ENCODE data around the gene PDCD1.

PDCD1 gene

DNA sequence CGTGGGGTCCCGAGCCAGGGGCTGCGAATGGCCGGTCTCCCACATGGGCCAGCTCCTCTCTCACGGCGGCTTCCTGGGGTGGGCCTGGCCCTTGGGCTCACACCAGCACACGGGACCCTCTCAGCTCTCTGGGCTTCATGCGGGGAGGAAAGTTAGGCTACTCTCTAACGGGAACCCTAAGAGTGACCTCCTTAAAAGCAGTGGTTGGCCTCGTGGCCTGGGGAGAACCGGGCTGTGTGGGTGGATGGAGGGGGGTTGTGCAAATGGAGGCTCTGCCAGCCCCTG lies 36.7 kb upstream of the PDCD1 start:
- no peak for DNase-seq

DNA sequence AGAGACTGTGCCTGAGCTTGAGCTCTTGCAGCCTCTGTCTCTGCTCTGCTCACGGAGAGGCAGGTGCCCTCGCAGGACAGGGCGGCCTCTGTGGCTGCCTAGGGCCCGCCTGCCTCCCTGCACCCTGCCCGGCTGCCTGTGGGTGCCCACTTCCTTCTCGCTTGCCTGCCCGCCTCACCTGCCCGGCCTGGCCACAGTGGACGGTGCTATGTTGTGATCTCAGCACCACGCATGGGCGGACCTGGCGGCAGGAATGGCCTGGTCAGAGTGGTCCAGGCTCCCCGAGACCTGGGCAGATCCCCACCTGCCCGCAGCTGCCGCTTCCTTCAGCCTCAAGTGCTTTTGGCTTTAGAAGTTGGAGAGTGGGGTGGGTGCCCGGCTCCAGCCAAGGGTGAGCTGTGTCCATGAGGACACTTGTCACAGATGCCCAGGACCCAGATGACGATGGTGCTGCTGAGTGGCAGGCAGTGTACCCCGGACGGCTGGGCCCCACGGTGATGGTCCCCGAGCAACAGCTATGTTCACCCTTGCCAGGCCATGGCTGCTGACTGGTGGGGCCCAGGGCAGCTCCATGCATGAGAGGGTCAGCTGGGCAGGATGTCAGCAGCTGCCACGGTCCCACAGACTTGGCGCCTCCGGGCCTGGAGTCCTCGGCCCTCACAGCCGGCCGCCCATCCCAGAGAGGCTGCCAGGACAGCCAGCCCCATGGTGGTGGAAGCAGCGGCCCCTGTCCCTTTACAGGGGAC lies 36.2 kb upstream of the PDCD1 start:
- no peak for DNase-seq

DNA sequence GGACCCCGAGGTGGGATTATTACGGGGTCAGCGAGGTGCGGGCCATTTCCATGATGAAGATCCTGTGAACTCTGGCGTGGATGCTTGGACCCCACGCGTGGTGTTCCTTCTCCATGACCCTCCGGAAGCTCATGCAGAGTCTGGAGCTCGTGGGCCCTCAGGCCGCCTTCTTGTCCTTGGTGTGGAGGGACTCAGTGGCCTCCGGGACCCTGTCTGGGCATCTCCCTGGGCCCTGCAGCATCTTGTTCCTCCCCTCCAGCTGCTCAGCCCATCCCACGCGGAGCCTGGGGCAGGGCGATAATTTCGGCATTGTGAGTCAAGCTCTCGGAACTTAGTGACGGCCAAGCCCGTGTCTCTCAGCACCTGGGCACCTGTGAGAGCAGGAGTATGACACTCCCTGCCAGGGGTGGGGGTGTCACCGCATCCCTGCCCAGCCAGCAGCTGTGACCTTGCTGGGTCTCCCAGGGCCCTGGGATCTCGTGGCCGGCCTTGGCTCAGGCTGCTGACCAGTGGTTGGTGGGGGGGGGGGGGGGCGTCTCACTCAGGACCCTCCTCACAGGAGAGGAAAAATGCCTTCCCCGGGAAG lies 35.5 kb upstream of the PDCD1 start:
- no peak for DNase-seq

DNA sequence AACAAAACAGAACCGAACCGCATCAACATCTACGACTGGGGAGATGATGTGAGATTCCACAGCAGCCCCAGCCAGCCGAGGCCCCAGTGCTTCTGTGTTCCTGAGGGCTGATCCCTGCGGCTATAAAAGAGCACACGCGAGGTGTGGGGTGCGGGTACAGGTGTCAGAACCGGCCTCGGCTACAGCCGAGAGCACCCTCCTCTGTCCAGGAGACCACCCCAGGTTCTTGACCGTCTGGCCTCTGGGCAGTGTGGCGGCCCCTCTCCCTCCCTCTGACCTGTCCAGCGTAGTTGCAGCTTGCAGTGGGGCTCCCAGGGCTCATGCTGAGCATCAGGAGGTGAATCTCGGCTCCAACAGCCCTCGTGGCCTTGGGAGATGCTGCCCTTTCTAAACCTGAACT lies 34.6 kb upstream of the PDCD1 start:
- no peak for DNase-seq

DNA sequence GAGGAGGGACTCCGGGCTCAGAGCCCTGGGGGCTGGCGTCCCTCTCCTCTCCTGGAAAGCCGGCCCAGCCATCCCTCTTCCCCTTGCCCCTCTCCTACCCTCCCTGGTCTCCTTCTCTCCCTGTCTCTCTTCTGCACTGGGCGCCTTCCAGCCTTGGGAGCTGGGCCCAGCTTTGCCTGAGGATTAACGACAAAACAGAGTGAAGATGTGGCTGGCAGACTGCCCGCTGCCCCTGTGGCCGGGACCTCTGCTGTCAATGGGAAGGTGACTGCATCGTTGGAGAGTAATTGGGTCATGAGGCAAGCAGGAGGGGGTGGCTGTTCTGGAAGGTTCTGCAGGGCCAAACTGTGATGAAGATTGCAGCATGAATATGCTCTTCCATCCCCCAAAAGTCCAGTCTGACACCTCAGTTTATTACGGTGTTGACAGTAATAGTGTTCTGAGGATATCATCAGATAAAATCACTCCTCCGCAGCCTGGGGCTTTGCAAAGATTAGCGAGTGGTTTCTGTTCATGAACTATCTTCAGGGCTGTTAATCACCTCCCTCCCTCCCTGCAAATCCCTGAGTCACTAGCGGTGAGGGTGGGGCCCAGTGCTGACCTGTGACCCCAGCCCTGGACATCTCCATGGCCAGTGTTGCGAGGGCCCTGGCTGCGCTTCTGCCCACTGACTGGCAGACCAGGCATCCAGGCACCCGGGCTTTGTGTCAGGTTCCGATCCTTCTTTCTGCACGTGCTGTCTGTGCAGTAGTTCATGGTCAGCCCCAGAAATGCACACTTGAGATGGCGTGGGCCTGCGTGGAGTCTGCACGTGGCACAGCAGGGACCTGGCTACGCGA lies 33.8 kb upstream of the PDCD1 start:
- no peak for DNase-seq

DNA sequence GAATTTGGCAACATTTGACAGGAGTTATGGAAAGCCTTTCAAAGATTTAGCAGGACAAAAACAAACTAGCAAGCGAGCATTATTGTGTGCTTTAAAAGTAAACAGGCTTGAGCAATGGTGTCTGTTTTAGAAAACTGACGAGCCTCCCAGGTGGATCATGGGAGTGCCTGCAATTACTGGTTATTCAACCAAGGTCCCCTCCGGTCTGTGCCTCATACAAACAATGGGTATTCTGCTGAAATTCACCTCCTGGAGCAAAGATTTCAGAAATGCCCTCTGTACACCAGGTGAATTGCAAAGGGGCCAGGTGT lies 33.2 kb upstream of the PDCD1 start:
- DNase-seq = no peak

DNA sequence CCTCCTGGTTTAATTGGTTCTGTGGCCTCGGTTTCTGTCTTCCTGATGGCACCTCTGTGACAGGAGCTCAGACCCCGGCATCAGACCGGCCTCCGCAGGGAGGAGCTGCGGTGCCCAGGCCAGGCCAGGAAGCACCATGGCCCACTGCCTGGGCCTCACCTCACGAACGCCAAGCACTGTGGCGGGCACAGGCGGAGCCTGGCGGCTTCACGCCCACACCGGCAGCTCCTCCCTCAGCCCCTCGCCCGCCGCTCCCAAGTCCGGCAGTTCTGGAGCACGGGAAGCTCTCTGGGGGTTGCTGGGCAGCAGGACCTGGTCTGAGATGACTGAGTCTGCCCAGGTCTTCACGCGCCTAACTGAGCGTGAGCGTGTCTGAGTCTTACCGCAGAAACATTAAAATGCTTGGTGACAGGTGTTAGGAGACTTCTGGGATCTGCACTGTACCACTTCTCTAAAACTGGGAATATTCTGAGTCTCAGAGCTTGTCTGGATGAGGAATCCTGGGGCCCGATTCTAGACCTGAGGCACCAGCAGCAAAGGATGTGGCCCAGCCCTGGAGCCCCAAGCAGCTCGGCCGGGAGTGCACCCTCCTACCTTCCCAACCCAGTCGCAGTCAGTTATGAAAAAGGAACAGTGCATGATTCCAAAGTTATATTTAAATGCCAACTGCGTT lies 32.8 kb upstream of the PDCD1 start:
- DNase-seq = no peak

DNA sequence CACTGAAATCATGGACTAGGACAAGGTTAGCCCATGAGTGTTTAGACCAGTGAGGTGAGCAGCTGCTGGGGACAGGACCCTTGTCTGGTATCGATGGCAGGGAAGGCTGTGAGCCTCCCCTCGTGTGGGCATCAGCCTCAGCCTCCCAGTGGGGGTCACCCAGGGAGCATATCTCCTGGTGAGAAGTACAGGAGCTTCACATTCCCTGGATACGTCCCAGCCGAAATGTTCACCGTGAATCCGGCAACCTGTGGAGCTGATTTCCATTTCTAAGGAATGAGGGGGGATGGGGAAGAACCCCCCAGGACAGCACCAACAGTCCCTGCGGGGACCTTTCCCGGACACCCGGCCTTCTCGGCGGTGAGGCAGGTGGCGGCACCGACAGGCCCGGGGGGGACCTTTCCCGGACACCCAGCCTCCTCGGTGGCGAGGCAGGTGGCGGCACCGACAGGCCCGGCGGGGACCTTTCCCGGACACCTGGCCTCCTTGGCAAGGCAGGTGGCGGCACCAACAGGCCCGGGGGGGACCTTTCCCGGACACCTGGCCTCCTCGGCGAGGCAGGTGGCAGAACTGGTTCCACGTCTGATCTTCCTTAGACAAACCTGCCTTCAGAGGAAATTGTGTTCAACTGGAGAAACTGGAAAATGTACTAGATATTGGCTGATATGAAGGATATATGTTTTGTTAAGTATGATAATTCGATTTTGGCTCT lies 32.0 kb upstream of the PDCD1 start:
- DNase-seq = no peak

DNA sequence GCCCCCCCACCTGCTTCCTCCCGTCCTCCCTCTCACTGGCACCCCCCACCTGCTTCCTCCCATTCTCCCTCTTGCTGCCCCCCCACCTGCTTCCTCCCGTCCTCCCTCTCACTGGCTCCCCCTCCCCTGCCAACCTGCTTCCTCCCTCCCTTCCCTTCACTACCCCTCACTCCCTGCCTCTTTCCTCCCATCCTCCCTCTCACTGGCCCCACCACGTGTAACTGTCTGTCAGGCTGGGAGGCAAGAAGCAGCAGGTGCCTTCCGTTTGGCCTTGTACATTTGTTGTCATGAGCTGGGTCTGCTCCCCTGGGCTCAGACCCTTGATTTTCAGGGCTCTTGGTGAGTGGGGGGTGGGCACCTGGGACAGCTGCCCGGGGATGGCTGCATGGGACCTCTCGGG lies 29.9 kb upstream of the PDCD1 start:
- DNase-seq = no peak

DNA sequence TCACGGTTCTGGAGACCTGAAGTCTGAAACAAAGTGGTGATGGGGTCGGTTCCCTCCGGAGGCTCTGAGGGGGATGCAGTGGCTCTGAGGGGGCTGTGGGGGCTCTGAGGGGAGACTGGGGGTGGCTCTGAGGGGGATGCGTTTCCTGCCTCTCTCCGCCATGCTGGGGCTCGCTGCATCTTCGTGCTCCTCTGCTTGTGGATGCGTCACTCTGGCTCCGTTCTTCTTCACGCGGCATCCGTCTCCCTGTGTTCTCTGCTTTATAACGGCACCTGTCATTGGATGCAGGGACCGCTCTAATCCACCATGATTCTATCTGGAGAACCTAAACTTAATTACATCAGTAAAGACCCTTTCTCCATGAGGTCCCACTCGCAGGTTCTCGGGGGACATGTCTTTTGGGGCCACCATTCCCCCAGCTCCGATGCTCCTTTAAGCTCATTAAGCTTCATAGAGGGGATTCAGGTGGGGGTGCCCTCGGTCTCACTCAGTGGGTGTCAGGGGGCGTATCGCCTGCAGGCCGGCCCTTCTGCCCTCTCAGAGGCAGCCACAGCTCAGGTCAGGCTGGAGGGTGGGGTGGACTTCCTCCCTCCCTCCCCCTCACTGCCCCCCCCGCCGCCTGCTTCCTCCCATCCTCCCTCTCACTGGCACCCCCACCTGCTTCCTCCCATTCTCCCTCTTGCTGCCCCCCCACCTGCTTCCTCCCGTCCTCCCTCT lies 29.3 kb upstream of the PDCD1 start:
- DNase-seq = no peak

DNA sequence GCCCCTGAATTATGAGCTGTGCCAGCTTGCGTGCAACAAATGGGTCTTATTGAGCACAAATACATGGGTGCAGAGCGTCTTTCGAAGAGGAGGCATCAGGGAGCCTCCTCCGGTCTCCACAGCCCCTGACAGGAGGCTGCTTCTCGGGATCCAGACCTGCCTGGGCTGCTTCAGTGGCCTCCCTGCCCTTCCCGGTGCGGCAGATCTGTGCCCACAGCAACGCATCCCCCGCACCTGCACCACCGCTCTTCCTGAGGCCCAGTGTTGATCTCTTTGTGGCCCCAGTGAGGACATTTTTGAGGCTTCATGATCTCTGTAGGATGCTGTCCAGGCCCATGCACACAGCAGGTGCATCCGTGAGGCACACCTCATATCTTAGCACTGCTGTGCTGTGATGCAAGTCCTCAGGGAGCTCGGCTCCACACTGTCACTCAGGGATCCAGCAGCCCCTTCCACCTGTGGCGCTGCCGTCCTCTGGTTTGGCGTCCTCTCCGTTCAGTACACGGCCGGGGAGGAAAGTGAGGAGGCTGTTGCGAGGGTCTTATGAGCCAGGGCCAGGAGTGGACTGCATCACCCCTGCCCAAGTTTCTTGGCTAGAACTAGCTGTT lies 28.2 kb upstream of the PDCD1 start:
- no peak for DNase-seq

DNA sequence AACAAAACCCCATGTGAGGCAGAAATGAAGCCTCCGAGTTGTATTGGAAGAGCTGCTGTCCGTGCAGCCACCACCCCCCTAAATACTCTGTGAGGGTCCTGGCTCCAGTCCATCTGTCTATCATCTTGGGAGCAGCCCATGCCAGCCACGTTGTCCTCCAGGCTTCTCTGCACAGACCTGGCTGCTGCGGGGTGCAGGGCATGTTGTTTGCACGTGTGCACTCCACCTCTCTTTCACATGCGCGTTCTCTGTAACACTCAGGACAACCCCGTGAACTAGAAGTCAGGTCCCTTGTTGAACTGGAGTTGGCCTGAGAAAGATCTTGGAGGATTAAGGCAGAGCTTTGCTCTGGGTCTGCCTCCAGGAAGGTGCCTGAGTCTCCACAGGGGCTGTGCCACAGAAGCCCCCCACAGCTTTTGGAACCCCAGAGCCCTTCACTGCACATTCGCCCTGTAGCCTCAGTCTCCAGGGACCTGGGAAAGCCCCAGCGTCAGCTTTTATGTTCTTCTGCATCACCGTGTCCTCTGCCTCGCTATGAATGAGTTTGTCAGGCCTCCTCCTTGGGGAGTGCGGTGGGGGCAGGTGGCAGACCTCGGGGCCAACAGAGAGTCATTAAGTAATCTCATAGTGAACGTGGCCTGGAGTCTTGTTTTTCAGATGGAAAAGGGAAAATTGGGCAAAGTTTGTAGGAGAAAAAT lies 27.4 kb upstream of the PDCD1 start:
- no peak for DNase-seq

DNA sequence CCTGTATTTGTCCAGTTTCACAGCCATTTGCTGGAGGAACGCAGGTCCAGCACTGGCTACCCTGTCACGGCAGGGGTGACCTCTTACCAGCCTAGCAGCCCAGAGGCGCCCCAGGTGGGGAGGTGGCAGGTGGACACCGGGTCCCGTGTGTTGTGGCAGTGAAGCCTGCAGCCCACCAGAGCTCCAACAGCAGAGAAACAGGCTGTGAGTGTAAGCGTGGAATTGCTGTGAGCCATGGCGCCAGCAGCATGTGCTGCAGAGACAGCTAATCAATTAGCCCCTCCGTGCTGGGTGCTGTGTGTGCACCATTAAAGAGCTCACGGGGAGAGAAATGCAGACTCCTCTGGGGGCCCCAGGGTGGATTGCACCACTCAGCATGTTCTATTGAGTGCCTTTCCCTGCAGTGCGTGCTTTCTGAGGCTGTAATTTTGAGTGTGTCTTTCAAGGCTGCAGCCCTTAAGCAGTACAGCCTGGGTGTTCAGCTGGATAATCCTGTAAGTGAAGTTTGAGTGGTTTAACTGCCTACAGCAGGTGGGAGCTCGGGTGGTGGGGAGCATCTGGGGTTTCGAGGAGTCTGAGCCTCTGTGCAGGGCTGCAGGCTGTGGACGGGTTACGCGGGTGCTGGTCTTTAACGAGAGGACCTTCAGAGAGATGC lies 26.7 kb upstream of the PDCD1 start:
- DNase-seq = peak; percentile 23

DNA sequence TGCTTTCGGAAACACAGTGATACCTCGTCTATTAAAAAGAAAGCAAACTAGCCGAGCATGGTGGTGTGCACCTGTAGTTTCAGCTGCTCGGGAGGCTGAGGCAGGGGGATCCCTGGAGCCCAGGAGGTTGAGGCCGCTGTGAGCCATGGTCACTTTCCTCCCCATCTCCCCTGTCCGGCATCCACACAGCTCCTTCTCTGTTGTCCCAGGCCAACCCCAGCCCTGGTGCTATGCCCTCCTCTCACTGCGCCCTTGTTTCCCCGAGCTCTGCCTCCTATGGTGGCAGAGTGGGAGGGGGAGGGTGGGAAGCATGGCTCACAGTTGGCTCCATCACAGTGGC lies 26.2 kb upstream of the PDCD1 start:
- no peak for DNase-seq

DNA sequence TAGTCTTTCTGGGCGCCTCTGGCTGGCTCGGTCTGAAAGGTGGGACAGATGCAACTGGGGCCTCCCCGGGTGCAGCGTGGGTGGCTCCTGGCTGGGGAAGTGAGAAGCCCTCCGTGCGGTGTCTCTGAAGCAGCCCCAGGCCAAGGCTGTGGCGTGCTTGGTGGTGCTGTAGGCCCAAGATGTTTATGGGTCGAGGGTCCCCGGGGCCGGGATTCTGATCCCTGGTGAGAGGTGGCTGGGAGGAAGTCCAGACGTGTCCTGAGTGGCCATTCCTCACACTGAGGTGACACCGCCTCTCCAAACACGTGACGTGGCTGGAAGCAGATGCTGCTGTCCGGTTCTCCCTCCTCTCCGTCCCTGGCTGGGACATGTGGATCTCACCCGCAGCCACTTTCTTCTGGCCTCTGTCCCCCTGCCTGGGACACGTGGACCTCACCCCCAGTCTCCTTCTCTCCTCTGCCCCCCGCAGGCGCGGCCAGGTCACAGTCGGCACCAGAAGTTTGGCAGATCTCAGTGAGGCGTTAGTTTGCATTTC lies 23.5 kb upstream of the PDCD1 start:
- no peak for DNase-seq

DNA sequence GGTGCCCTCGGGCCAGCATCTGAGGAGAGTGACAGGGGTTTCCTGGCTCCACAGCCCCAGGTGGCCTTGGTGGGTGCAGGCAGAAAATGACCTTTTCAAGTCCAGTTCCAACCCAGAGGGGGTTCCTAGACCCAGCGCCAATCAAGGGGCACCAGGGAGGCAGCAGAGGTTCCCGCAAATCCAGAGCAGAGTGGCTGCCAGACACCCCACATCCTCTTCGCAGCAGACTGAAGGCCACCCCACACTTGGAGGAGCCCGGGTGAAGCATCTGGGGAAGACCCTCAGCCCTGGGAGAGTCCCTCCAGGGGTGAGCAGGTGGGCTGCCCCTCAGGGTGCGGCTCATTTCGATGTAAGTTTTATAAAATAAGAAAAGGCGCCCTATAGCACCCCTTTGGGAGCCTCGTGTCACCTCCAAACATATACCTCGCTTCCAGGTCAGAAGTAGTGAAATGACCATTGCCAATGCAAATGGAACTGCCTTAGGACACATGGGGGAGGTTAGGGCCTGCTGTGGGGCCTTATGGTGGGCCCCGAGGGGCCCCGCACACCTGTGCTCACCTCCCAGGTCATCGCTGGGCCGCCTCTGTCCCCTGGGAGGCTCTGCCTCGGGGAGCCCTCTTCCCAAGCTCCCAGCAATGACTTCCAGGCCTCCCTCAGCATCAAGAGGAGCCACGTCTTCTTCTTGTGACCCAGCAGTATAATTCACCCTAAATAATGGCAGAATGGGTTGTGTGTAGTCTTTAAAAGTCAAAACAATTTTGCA lies 21.8 kb upstream of the PDCD1 start:
- DNase-seq = no peak

DNA sequence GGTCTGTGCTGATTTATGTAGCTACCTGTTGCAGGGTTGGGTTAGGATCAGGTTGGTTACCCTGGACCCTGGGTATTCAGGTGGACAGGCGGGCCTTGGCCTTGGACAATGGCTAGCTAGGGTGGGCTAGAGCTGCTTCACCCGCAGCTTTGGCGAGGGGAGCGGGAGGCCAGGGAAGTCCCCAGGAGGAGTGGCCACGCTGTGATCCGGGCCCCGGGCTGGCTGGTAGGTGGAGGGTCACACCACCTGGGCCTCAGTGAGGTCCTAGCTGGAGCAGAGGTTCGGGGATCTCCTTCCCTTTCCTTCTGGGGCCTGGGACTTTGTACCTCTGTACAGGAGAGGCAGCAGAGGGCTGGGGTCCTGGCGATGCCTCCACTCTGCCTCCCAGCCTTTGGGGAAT lies 20.6 kb upstream of the PDCD1 start:
- no peak for DNase-seq

DNA sequence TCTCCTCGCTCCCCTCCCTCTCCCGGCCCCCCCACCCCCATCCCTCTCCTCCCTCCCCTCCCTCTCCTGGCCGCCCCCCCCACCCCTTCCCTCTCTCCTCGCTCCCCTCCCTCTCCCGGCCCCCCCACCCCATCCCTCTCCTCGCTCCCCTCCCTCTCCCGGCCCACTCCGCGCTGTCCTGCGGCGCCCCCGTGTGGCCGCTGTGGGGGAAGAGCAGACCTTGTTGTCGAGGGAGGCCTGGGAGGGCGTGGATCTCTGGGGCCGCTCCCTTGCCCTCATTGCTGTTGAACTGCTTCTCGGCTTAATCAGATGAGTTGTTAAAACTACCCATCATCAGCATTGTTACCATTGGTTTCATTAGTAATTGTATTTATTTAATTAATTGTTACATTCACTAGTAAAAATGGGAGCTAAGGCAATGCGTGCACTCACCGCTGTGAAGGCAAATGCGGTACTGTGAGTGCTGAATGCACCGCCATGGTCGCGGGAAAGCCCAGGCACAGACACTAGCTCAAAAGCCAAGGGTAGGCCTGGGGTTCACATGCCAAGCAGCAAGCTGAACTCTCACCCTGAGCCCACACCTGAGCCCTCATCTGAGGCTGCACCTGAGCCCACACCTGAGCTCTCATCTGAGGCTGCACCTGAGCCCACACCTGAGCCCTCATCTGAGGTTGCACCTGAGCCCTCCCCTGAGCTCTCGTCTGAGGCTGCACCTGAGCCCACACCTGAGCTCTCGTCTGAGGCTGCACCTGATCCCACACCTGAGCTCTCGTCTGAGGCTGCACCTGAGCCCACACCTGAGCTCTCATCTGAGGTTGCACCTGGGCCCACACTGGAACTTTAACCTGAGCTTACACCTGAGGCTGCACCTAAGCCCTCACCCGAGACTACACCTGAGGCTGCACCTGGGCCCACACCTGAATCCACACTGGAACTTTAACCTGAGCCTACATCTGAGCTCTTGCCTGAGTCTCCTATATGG lies 19.6 kb upstream of the PDCD1 start:
- peak; percentile 67 for DNase-seq

DNA sequence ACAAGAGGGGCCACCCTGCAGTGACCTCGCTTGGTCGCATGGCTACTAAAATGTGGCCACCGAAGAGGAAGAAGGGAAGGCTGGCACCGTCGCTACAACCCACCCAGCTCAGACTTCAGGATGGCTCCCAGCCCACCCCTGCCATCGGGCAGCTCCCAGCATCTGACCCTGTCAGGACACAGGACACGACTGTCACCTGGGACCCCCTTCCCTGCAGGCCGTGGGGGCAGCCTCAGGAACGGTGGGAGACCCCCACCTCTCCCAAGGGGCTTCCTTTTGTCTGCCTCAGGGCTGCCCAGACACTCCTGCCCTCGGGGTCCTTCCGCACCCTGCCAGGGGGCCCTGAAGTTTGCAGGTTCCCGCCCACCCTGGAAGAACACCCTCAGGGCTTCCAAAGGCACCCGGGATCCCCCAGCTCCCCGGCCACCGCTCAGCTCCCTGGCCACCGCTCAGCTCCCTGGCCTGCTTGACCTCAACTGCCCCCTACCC lies 18.5 kb upstream of the PDCD1 start:
- DNase-seq = no peak
